DND-41 (cell line): ENCODE measurements around the gene SEC14L5.

Experiments
- CTCF ChIP-seq: IDR thresholded peaks from 2 replicates; pipeline ENCODE4 v1.5.1; 2012; ENCODE audit warnings: borderline replicate concordance, low read length, moderate library complexity, mild to moderate bottlenecking; ENCODE audit not compliant: poor library complexity, severe bottlenecking; ENCODE audit errors: extremely low read depth
- EZH2 ChIP-seq: IDR thresholded peaks from 3 replicates; pipeline ENCODE4 v1.6.1; 2012; ENCODE audit warnings: borderline replicate concordance, low read depth, mild to moderate bottlenecking, moderate library complexity, low read length, inconsistent platforms; ENCODE audit not compliant: severe bottlenecking

- TF ChIP-seq CTCF (no peak), EZH2 (no peak)
Observed at GRCh38 chr16:4940719-4941118, 17.4 kb upstream of the SEC14L5 start.
